Stimulated activated CD4-positive, alpha-beta T cell treated with anti-CD3 and anti-CD28 coated beads, Interleukin-4, amount 100 ng/mL, for 48 hours (primary cell): Measurements from ENCODE around the gene TSPAN14.
"Not testable (repeated sequence)": the region's sequence is repeated elsewhere in the genome, so short reads cannot be mapped to it uniquely, and the experiment has no call there.

Experiments
- DNase-seq, 2 donors: peaks; one replicate each; pipeline ENCODE4 v3.0.0-alpha.2; 2020; ENCODE audit warnings: low read depth in 2 of 2

The TSPAN14 gene

GRCh38 chr10:80468806-80469421, 14.8 kb downstream of the TSPAN14 start:
- DNase-seq: no peak

- no peak for DNase-seq
Observed at GRCh38 chr10:80470266-80470665, 16.2 kb downstream of the TSPAN14 start.

- DNase-seq: no peak
Observed at GRCh38 chr10:80471001-80471400, 16.9 kb downstream of the TSPAN14 start.

GRCh38 chr10:80471715-80472233, 17.7 kb downstream of the TSPAN14 start:
- DNase-seq: no peak

GRCh38 chr10:80472234-80473095, 18.4 kb downstream of the TSPAN14 start:
- DNase-seq: no peak

- no peak for DNase-seq
Observed at GRCh38 chr10:80473096-80473657, 19.1 kb downstream of the TSPAN14 start.

- no peak for DNase-seq
Observed at GRCh38 chr10:80473692-80474596, 19.8 kb downstream of the TSPAN14 start.

GRCh38 chr10:80474597-80474910, 20.4 kb downstream of the TSPAN14 start:
- no peak for DNase-seq

GRCh38 chr10:80474941-80475340, 20.8 kb downstream of the TSPAN14 start:
- no peak for DNase-seq

- DNase-seq: not testable (repeated sequence)
Observed at GRCh38 chr10:80475641-80476040, 21.5 kb downstream of the TSPAN14 start.

- no peak for DNase-seq
Observed at GRCh38 chr10:80476685-80477084, 22.6 kb downstream of the TSPAN14 start.

GRCh38 chr10:80477813-80478212, 23.7 kb downstream of the TSPAN14 start:
- DNase-seq: no peak

GRCh38 chr10:80480373-80480772, 26.3 kb downstream of the TSPAN14 start:
- not testable (repeated sequence) for DNase-seq

GRCh38 chr10:80480852-80481251, 26.7 kb downstream of the TSPAN14 start:
- no peak for DNase-seq

- no peak for DNase-seq
Observed at GRCh38 chr10:80484243-80484642, 30.1 kb downstream of the TSPAN14 start.

- DNase-seq: no peak
Observed at GRCh38 chr10:80484676-80485075, 30.6 kb downstream of the TSPAN14 start.

- DNase-seq: no peak
Observed at GRCh38 chr10:80485076-80485945, 31.2 kb downstream of the TSPAN14 start.

GRCh38 chr10:80485946-80486764, 32.0 kb downstream of the TSPAN14 start:
- no peak for DNase-seq

GRCh38 chr10:80486785-80487420, 32.8 kb downstream of the TSPAN14 start:
- DNase-seq: no peak
